PFSK-1 (cell line): Measurements from ENCODE around the gene STXBP2.

Source experiments
- POLR2AphosphoS5 ChIP-seq: IDR thresholded peaks from 2 replicates; pipeline ENCODE4 v1.6.1; 2012; ENCODE audit warnings: low read depth, mild to moderate bottlenecking, control low read depth, low read length, moderate library complexity
- TF ChIP-seq, protein P1 (sequence below), 2 experiments: IDR thresholded peaks; 2 replicates each; pipeline versions ENCODE4 v1.6.1 to v1.8.0; 2011 to 2012; ENCODE audit warnings: low read depth in 2 of 2, low read length in 2 of 2, control low read depth in 1 of 2, inconsistent platforms in 1 of 2, mild to moderate bottlenecking in 1 of 2, moderate library complexity in 1 of 2; ENCODE audit not compliant: insufficient read depth in 1 of 2

DNA sequence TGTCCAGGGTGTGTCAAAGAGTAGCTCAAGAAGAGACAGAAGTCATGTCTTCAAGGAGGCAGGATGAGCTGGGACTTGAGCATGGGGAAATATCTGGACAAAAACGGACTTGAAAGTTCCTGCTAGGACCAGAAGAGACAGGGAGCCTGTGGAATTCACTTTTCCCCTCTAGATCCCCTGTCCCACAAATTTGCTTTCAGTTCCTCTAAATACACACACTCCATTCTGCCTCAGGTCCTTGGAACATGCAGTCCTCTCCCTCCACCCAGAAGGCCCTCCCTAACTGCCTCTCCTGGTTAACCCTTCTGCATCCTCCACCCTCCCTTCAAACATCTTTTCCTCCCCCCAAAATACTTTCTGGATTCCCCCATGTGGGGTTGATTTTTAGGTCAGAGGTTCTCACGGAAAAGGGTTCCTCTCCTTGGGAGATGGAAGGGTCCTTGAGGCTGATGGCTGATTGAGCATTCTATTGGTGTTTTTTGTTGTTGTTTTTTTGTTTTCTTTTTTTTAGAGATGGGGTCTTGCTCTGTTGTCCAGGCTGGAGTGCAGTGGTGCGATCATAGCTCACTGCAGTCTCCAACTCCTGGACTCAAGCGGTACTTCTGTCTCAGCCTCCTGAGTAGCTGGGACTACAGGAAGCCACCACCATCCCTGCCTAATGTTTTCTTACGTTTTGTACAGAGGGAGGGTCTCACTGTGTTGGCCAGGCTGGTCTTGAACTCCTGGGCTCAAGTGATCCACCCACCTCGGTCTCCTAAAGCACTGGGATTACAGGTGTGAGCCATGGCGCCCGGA lies 25.0 kb downstream of the STXBP2 start:
- no peak for TF ChIP-seq POLR2AphosphoS5
- TF ChIP-seq, protein P1, sequence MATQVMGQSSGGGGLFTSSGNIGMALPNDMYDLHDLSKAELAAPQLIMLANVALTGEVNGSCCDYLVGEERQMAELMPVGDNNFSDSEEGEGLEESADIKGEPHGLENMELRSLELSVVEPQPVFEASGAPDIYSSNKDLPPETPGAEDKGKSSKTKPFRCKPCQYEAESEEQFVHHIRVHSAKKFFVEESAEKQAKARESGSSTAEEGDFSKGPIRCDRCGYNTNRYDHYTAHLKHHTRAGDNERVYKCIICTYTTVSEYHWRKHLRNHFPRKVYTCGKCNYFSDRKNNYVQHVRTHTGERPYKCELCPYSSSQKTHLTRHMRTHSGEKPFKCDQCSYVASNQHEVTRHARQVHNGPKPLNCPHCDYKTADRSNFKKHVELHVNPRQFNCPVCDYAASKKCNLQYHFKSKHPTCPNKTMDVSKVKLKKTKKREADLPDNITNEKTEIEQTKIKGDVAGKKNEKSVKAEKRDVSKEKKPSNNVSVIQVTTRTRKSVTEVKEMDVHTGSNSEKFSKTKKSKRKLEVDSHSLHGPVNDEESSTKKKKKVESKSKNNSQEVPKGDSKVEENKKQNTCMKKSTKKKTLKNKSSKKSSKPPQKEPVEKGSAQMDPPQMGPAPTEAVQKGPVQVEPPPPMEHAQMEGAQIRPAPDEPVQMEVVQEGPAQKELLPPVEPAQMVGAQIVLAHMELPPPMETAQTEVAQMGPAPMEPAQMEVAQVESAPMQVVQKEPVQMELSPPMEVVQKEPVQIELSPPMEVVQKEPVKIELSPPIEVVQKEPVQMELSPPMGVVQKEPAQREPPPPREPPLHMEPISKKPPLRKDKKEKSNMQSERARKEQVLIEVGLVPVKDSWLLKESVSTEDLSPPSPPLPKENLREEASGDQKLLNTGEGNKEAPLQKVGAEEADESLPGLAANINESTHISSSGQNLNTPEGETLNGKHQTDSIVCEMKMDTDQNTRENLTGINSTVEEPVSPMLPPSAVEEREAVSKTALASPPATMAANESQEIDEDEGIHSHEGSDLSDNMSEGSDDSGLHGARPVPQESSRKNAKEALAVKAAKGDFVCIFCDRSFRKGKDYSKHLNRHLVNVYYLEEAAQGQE (IDR thresholded peaks at IDR 0.05; ENCODE audit: insufficient read depth in 1 of 2, low read depth in 2 of 2, low read length in 2 of 2), result no peak
